Measurements from ENCODE around the gene ZNF618.

The ZNF618 gene

DNA sequence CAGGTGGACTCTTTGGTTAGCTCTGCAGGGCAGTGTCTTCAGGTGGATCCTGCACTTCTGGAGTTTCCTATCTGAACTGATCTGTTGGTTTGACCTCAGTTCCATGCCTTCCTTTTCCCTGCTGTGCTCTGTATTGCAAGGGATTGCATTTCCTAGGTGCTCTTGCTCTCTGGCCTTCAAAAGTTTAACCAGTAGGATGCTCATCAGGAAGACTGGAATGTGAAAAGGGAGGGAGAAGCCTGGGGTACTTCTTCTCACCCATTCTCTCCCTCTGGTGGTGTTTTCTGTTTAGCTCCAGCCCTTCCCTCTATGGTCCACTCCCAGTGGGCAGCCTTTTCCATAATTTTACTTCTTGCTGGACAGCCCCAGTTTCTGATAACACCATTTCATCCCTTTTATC is 78.5 kb downstream of the ZNF618 start:
- in situ Hi-C loops (cut with MboI; ENCODE audit: low sequenced_read_pairs), result no loop called here

GRCh38 chr9:113955076-113955752 is 79.1 kb downstream of the ZNF618 start:
- in situ Hi-C loops (cut with MboI; ENCODE audit: low sequenced_read_pairs), result no loop called here

DNA sequence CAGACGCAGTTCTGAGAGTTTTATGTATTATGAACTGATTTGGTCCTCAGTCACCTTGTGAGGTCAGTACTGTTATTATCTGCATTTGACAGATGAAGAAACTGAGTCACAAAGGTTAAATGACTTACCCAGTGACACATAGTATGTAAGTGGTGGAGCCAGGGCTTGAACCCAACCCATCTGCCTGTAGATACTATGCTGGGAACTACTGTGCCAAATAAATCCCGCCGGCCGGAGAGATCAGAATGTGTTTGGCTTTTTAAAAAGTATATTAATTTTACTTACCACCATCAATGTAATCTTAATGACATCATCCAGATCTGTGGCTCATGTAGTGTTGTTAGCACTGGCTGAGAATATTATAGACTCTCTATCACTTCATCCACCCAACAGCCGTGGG is 80.8 kb downstream of the ZNF618 start:
- in situ Hi-C loops (cut with MboI; ENCODE audit: low sequenced_read_pairs), result no loop called here

- in situ Hi-C loops (cut with MboI; ENCODE audit: low sequenced_read_pairs), result no loop called here
Observed at GRCh38 chr9:113957351-113957750, 81.2 kb downstream of the ZNF618 start.

GRCh38 chr9:113957821-113958341 is 81.8 kb downstream of the ZNF618 start:
- in situ Hi-C loops (cut with MboI; ENCODE audit: low sequenced_read_pairs), result no loop called here

DNA sequence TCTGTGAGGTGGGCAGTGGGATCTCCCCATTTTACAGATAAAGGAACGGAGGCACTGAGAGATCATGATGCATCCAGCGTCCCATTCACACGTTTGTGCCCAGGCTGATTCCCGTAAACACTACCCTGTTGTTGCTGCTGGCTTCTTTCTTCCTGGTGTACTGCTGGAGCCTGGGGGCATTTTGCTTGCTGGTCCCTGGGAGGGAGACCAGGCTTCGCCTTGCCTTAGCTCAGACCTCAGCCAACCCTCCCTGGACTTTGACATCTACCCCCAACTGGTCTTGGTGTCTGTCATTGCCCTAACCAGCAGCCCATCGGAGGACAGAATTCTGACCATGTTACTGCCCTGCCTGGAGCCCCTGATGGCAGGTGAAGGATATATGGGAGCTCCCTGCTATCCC is 82.4 kb downstream of the ZNF618 start:
- in situ Hi-C loops (cut with MboI; ENCODE audit: low sequenced_read_pairs), result no loop called here

GRCh38 chr9:113960768-113961167 is 84.7 kb downstream of the ZNF618 start:
- in situ Hi-C loops (cut with MboI; ENCODE audit: low sequenced_read_pairs), result no loop called here

DNA sequence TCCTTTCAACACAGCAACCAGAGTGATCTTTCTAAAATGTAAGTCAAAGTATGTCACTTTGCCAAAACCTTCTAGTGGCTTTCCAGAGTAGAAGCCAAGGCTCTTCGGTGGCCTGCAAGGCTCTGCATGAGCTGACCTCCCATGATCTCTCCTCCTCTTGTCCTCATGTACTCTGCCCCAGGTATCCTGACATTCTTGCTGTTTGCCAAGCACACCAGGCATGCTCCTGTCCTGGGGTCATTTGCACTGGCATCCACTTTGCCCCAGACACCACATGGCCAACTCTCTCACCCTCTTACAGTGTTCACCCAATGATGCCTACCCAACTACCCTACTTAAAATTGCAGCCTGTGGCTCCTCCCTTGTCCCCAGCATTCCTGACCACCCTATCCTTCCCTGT is 86.3 kb downstream of the ZNF618 start:
- in situ Hi-C loops (cut with MboI; ENCODE audit: low sequenced_read_pairs), result no loop called here

DNA sequence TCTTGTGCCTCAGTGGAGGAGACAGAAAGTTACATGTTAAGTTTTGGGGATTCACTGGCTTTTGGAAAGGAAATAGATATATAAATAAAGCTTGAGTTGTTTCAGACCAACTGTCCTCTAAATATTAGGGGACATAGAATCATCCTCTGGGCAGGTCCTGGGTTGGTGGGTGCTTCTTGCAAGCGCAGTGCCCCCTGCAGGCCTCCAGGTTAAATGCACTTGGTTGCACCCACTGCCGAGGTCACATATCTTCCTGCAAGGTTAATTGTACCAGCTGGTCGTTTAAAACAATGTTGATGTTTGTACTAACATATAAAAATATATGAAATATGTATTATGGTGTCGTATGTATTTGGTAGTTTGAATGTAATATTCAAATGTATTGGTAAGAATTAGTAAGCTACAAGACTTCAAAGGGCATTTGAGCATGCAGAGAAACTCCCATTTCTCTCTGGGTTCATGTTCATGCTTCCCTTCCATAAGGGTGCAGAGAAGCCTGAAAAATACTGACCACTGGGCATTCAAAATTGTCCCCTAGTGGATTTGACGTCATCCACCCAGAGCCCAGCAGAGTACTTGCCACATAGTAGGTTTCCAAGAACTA is 87.0 kb downstream of the ZNF618 start:
- in situ Hi-C loops (cut with MboI; ENCODE audit: low sequenced_read_pairs), result no loop called here

DNA sequence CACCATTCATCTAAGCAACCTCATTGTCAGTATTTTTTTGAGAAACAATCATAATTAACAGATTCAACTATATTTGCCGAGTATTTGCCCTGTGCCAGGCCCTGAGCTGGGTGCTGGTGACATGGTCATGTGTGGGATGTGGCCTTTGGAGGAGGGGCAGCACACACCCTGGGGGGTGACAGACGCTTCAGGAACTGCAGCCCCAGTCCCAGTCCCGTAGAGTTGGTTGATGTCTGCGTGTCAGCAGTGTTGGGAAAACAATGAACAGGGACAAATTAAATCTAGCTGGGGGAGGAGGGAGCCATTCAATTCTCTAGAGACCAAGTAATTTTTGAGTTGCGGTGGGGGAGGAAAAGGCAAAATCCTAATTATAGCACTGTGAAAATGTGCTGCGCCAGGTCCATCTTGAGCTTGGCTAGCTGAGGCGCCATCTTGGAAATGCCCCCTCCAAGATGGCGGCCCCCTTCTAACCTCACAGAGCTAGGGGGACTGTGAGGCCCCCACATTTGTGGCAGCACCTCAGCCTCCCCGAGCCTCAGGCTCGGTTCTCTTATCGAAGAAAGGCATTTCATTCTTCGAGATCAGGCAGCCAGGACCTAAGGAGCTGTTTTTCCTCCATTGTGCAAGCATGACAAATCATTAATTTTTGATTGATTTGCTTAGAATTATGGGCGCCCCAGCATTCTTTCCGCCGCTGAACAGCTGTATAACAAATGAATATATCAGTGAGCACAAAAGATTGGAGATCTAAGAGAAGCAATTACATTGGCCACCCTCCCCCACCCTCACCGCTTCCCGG is 87.8 kb downstream of the ZNF618 start:
- in situ Hi-C loops (cut with MboI; ENCODE audit: low sequenced_read_pairs), result no loop called here

GRCh38 chr9:113964495-113965170 is 88.5 kb downstream of the ZNF618 start:
- in situ Hi-C loops (cut with MboI; ENCODE audit: low sequenced_read_pairs), result no loop called here

- in situ Hi-C loops (cut with MboI; ENCODE audit: low sequenced_read_pairs), result no loop called here
Observed at GRCh38 chr9:113966394-113966793, 90.3 kb downstream of the ZNF618 start.

- in situ Hi-C loops (cut with MboI; ENCODE audit: low sequenced_read_pairs), result no loop called here
Observed at GRCh38 chr9:113967380-113967779, 91.3 kb downstream of the ZNF618 start.

GRCh38 chr9:113969343-113969742 is 93.2 kb downstream of the ZNF618 start:
- in situ Hi-C loops (cut with MboI; ENCODE audit: low sequenced_read_pairs), result no loop called here

DNA sequence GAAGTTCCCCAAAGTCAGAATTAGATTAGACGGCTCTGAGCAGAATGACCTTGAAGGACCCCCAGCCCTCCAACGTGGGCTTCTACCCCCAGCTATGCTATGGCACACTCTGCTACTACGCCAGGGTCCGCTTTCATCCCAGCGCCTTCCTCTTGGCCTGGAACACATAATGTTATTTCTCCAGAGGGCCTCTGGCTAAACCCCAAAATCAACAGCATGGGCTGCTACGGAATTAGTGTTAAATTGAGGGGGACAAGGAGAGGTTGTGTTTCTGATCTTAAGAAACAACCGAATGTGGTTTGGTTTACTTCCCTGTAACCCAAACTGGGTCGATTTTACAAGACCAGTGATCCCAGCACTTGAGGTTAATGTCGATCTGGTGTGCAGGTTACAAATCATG is 97.1 kb downstream of the ZNF618 start:
- in situ Hi-C loops (cut with MboI; ENCODE audit: low sequenced_read_pairs), result no loop called here

DNA sequence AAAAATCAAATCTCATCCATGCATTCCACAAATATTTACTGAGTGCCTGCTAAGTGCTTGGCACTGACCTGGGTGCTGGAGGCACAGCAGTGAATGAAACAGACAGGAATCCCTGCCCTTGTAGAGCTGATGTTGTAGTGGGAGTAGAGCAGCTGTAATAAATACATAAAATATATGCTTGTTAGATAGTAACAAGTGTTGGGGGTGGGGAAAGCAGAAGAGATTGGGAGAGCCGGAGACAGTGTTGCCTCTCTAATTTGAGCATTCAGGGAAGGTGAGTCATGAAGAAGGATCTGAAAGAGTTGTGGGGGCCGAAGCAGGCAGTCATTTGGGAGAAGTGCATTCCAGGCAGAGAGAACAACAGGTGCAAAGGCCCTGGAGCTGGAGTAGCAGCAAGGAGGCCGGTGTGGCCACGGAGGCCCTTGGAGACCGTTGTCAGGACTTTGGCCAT is 97.9 kb downstream of the ZNF618 start:
- in situ Hi-C loops (cut with MboI; ENCODE audit: low sequenced_read_pairs), result no loop called here

GRCh38 chr9:113976915-113977314 is 100.8 kb downstream of the ZNF618 start:
- in situ Hi-C loops (cut with MboI; ENCODE audit: low sequenced_read_pairs), result no loop called here

DNA sequence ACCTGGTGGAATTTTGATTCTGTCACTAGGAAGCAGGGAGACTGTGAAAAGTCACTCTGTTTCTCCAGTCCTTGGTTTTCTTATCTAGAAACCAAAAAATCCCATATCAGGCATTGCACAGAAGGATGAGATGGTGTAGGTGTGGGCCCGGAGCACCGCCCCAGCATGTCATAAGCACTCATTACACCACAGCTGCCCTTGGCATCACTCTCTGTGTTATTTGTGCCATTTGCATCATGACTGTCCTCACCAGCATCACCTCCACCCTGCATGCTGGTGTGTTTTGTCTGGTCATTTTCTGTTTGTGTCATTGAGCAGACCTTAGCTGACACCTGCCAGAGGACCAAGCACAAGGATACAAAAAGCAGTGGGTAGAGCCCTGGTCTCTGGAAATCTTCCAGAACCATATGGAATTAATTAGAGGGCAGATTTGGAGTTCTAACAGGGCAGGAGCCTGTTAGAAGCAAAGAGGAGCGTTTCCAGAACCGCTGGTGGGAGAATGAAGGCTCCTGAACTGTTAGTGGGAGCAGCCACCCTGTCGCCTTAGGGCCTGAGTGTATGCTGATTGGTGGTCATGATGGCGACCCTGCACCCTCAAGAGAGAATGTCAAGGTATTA is 102.7 kb downstream of the ZNF618 start:
- in situ Hi-C loops (cut with MboI; ENCODE audit: low sequenced_read_pairs), result no loop called here

GRCh38 chr9:113979343-113980127 is 103.4 kb downstream of the ZNF618 start:
- in situ Hi-C loops (cut with MboI; ENCODE audit: low sequenced_read_pairs), result no loop called here

Data from hTERT RPE-1 (cell line).